ENCODE results near the gene NOP14. TPM values are rescaled to one million over a fixed set of nuclear protein-coding genes. Genes with fewer than 3 reads are reported as not detected.
A peak's percentile ranks its signal among the peaks of the same experiment; 100 is the strongest.

The NOP14 gene
- total RNA-seq, 2 donors from 2014 or later = 20.4 to 22.9 TPM

GRCh38 chr4:2901186-2901585 is 62.0 kb downstream of the NOP14 start:
- ATAC-seq = no peak
- intact Hi-C loops (cut with DNase I, micrococcal nuclease) = no loop called here
- no peak for DNase-seq

GRCh38 chr4:2900741-2901140 is 62.5 kb downstream of the NOP14 start:
- DNase-seq (no peak), ATAC-seq (no peak)
- intact Hi-C loops (cut with DNase I, micrococcal nuclease) = no loop called here

GRCh38 chr4:2898001-2898400 is 65.2 kb downstream of the NOP14 start:
- intact Hi-C loops (cut with DNase I, micrococcal nuclease) = no loop called here
- DNase-seq (no peak), ATAC-seq (no peak)

- intact Hi-C loops (cut with DNase I, micrococcal nuclease) = no loop called here
- ATAC-seq (no peak), DNase-seq (no peak)
These were observed 69.4 kb downstream of the NOP14 start for GRCh38 chr4:2893772-2894171.

GRCh38 chr4:2891294-2891693 is 71.9 kb downstream of the NOP14 start:
- DNase-seq = no peak
- intact Hi-C loops (cut with DNase I, micrococcal nuclease) = no loop called here
- peak; percentile 77 for ATAC-seq

- DNase-seq (no peak), ATAC-seq (no peak)
- intact Hi-C loops (cut with DNase I, micrococcal nuclease) = no loop called here
These were observed 74.3 kb downstream of the NOP14 start for GRCh38 chr4:2888886-2889285.

Other genes starting within 250 kb of the NOP14 start
- gene TNIP2, start 207.1 kb downstream of the NOP14 start, total RNA-seq = 10 to 100 TPM; 47.1 to 63.6 TPM
- gene SH3BP2, start 170.3 kb downstream of the NOP14 start, total RNA-seq = 10 to 100 TPM; 54.3 to 75.2 TPM
- 100 to 1,000 TPM; 250 to 254 TPM for gene ADD1, start 119.6 kb downstream of the NOP14 start, total RNA-seq
- 1 to 10 TPM; 1.7 to 3.9 TPM for gene GRK4, start 165 bp upstream of the NOP14 start, total RNA-seq
- gene HTT-AS, start 111.1 kb upstream of the NOP14 start, total RNA-seq = not detected
- gene HTT, start 111.3 kb upstream of the NOP14 start, total RNA-seq = 10 to 100 TPM; 51.7 to 59.1 TPM